Amniotic epithelial cell (primary cell): ENCODE results near the gene PACSIN2.
"Not testable (repeated sequence)": the region's sequence is repeated elsewhere in the genome, so short reads cannot be mapped to it uniquely, and the experiment has no call there.

Experiments
- DNase-seq: peaks from one replicate; pipeline ENCODE4 v3.0.0-alpha.2; 2010; ENCODE audit warnings: low read depth

PACSIN2 gene

DNA sequence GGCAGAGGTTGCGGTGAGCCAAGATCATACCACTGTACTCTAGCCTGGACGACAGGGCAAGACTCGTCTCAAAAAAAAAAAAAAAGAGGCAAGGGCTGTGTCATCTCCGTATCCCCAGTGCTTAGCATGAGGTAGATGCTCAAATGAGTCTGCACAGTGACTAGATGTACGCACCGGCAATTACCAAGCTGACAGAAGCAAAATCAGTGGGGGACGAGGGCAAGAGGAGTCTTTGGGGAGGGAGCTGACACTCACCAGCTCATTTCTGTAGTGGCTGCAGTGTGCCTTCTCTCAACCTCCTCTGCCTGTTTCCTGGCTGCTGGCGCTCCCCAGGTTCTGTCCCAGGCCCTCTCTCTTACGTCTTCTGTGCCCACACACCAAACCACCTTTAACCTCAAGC lies 69.9 kb downstream of the PACSIN2 start:
- DNase-seq, result no peak

DNA sequence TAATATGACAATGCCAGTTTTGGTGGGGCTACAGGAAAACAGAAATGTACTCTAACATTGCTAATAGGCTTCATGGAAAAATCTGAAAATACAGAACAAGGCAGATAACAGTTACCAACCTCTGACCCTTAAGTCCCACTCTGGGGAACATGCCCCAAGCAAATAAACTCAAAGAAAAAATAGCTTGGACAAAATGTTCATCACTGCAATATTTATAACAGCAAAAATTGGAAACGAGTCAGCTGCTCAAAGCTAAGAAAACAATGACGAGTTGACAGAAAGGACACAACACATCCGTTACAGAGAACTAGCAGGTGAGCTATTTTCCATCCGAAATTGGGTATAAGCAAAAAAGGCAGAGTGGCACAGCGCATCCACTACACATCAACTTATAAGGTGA lies 70.5 kb downstream of the PACSIN2 start:
- DNase-seq, result no peak

DNA sequence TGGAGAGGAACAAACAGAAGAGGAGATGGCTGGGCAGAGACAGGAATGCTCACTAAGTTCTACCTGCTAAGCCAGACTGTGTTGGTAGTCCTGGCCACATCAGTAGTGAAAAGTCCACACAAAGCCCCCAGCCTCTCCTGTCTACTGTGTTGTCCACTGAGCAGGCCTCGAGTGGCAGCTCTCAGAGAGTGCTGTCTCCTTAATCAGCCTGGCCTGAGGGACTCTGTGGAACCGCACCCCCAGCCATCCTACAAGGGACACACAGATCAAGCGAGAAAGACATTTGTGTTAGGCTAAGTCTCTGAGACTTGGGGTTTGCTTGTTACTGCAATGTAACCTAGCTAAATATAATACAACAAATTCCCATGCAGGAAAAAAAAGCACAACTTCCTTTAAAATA lies 71.0 kb downstream of the PACSIN2 start:
- no peak for DNase-seq

DNA sequence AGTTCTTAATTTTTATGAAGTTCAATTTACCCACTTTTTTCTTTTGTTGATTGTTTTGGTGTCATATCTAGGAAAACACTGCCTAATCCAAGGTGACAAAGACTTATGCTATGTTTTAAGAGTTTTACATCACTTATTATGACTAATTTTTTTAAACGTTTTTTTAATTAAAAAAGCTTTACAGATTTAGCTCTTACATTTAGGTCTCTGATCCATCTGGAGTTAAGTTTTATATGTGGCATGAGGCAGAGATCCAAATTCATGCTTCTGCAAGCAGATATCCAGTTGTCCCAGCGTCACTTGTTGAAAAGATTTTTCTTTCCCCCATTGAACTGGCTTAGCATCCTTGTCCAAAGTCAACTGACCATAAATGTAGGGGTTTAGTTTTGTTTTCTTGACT lies 72.6 kb downstream of the PACSIN2 start:
- DNase-seq, result no peak

DNA sequence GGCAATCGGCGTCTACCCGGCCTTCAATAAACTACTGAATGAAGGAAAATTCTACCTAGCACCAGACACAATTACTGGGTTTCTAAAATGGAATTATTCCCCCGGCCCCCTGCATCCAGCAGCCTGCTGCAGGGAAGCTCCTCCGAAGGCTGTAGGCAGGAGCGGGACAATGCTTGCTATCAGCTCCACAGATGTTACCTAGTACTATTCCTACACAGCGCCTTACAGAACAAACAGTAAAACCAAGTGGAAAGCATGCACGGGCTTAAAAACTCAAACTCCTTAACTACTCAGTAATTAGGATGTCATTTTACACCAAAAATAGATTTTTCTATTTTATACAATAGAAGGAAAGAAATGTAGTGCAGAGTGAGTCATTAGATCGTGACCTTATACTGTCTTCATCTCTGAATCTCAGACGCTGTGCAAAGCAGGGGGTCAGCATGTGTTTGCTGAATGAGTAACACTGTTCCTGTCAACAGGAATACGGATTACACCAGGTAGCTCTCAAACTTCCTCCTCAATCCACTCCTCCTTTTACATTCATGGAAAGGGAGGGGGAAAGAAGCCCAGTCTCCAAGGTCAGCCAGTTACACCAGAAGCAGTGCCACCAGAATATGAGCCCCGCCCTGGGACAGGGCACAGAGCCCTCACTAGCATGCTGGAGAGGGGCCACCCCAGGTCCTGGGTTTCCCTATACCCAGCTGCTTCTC lies 74.9 kb downstream of the PACSIN2 start:
- DNase-seq, result peak; percentile 93

DNA sequence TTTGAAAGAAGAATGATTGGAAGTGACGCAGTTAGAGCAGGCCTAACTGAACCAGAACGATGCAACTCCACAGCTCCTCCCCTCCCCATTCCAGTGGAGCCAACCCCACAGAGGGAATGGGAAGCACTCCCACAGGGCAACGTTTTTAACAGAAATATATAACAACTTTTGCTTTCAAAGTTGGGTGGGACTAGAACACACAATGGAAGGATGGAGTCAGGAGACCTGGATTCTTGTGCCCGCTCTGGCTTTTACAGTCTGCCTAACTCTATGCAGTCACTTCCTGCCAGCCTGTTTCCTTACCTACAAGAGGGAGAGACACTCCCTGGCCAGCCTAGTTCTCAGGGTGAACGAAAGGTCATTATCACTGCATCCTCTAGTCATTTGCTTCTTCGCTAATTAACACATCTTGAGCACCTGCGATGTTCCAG lies 75.5 kb downstream of the PACSIN2 start:
- DNase-seq, result no peak

DNA sequence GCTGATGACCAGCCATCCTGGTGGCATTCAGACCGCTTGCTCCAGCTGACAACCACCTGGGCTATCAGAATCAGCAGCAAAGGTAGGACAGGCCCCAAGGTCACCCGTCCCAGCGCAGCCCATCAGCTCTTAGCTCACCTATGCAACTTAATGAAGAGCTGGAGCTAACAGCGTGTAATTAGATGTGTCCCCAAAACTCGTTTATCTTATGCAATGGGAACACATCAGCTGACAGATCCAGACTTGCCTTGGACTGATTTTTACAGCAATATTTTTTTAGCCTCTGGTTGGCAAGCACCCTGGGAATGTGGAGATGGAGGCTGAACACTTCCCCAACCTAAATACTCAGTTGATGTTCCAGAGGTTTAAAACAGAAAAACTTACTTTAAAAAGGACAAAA lies 76.0 kb downstream of the PACSIN2 start:
- DNase-seq, result no peak

DNA sequence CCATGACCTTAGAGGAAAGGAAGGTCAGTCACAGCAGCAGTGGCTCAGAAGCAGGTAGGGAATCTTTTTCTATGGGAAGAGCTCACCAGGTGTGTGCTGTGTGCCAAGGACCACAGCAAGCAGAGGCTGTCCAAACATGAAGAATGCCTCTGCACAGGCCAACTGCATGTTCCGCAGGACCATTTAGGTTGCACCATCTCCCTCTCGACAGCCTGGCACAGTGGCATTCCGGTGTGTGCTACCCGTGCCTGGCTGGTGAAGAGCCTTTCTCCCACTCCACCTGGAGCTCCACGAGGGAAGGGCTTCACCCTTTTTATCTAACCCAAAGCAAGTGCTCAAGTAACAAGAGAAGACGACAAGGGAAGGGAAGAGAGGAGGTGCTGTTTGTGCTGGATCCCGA lies 76.5 kb downstream of the PACSIN2 start:
- DNase-seq, result no peak

DNA sequence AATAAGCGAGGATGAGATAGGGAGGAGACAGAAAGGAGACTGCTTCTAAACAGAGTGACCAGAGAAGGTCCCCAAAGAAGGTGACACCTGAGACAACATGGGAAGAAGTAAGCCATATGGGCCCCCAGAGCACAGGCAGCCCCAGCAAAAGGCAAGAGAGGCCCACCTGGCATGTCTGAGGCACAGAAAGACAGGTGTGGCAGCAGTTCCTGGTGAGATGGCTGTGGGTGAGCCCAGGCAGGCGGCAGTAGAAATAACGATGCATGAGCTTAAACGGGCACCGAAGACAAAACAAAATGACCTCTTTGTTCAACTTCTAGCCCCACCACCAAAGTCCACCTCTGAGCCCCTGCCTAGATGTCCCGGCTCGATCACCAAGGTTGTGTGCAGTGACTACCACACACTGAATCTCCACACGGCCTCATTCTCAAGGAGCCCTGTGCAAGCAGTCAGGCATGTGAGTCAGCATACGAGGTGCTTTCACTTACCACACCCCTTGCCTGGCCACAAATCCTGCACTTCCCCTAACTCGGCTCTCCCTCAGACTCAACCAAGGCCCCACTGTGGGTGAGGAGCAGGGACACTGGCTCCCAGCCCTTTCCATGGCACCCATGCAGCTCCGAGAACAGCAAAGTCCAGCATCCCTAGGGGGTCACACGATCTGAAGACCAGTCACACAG lies 77.6 kb downstream of the PACSIN2 start:
- DNase-seq, result peak; percentile 88

DNA sequence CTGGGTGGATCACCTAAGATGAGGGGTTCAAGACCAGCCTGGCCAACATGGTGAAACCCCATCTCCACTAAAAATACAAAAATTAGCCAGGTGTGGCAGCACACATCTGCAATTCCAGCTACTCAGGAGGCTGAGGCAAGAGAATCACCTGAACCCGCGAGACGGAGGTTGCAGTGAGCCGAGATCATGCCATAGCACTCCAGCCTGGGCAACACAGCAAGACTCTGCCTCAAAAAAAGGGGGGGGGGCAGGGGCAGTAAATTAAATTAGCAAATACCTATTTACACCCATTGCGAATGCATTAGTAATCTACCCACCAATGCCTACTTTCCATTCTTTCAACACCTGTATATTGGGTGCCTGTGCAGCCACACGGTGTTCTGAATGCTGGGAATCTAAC lies 78.3 kb downstream of the PACSIN2 start:
- DNase-seq, result not testable (repeated sequence)

DNA sequence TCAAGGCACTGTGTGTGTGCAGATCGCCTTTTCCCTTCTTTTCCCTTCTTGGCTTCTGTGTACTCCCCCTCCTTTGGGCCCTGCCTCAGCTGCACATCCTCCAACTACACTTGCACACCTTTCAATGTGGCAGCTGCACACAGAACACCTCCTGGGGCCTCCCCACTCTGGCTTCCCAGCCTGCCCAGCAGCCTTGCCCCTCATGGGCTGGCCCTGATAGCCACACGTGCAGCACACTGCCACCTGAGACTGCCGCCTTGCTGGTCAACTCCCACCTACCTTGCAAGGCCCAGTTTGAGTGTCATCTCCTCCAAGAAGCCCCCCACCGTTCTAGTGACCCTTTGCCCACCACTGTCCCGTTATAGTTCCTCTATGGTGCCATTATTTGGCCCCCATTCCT lies 80.6 kb downstream of the PACSIN2 start:
- no peak for DNase-seq

DNA sequence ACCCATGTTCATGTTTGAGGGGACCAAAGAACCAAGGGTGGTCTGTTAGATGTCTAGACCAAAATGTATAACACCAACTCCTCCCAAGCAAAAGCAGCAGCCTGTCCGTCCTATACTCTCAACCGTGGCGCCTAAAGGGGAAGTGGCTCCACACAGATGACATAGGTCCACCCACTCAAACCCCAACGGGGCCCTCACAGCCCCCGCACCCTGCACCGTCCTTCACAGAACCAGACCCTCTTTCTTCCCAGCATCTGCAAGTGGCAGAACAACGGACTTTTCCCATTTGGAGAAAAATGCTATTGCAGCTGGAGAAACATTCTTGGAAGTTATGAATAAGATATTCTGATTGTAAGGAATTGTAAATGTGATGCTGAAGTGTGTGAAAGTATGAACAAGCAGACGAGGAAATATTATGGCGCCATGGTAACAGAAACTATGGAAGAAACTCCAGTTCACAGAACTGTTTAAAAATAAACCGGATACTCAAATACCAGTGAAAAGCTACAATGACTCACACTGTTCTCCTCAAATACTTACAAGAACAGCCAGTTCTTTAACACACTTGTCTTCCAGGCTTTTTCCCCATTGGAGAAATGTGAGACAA lies 81.4 kb downstream of the PACSIN2 start:
- peak; percentile 96 for DNase-seq

DNA sequence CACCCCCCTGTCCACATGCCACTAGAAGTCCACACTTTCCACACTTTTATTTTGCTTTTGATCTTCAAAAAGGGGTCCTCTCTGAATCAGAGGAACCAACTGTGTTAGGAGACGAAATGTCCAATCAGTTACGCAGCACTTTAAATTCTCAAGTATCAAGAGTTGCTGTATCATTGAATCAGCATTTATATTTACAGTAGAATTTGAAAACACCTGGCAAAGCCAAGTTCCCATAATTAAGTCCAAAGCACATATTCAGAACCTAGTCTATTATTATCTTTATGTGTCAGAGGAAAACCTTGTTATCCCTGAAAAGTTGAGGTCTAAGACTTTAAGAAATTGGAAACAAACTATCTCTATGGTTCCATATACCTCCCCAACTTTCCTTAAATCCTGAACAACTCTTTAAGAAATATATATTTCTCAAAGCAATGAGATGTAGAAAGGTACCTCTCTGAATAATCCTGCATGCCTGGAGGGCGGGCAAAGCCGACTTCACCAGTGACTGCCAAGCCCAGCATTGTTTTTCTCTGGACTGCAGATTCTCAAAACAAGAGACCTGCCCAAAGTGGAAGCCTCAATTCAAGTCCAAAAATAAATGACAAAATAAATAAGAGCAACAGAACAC lies 82.0 kb downstream of the PACSIN2 start:
- no peak for DNase-seq

DNA sequence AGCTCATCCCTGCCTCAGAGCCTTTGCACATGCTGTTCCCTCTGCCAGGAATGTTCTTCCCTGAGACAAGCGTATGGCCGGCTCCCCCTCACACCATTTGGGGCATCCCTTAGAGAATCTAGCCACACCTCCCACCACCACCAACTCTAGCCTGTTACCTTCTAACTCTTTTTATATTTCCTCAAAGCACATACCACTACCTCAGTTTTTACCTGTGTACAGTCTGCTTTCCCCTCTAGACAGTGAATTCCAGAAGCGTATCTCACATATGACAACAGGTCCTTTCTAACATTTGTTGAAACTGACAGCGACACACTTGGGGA lies 82.8 kb downstream of the PACSIN2 start:
- no peak for DNase-seq

DNA sequence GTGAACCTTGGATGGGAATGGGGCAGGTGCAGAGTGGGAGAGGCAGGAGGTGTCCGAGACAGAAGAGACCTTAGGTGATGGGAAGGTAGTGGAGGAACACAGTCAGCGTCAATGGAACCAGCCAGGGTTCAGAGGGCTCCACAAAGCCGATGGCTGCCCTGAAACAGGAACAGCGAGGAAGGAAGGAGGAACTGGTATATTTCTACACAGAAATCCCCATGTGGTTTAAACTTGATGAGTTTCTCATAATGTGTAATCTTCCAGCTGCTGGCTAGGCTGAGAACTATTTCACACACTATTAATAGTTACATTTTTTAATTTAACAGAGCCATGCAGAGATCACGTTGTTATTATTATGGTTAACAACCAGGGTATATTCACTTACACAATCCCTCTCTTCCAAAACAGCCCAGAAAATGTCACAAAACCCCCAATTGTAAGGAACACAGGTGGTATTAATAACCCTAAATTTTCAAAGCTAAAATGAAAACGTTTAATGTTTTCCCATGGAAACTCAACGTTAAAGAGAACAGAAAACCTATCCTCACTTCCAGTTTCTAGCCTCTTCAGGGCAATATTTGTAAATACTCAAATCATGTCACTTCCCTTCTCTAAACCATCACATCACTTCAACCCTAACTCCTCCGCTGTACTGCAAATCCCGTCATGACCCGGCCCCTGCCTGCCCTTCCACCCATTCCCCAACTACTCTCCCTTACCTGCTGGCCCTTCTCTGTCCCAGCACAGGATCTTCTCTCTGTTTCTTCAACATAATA lies 83.3 kb downstream of the PACSIN2 start:
- DNase-seq, result no peak

DNA sequence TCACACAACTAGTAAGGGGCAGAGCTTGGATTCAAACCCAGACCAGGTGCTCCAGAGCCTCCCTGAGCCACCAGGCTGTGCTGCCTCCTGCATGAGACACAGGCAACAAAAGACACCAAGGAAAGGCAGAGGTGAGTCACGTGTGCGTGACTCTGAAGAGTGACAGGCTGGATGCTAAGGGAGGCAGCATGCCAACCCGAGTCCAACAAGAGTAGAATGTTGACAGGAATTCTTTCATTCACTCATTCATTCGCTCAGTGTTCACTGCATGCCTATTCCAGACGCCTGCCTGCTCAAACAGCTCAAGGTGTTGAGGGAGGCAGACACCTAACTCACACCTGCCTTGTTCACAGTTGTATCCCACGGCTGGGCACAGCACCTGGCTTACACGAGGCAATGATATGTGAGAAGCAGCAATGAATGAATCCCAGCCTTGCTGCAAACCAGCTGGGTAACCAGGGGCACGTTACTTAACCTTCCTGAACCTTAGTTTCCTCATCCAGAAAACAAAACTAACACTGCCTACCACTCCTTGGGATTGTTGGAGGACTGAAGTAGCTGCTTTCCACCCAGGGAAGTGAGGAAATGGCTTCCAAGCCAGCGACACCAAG lies 84.0 kb downstream of the PACSIN2 start:
- DNase-seq, result no peak

DNA sequence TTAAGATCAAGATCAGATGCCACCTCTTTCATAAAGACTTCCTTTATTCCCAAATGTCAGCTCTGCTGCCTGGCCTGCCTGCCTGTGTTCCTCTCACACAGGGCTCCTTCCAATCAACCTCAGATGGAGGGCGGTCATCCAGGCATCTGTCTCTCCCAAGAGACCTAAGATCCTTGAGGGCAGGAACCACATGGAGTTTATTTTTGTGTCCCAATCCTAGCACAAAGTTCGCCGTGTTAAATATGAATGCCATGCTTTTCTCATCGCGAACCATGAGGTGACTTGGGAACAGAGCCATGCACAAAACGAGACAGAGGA lies 85.2 kb downstream of the PACSIN2 start:
- no peak for DNase-seq

DNA sequence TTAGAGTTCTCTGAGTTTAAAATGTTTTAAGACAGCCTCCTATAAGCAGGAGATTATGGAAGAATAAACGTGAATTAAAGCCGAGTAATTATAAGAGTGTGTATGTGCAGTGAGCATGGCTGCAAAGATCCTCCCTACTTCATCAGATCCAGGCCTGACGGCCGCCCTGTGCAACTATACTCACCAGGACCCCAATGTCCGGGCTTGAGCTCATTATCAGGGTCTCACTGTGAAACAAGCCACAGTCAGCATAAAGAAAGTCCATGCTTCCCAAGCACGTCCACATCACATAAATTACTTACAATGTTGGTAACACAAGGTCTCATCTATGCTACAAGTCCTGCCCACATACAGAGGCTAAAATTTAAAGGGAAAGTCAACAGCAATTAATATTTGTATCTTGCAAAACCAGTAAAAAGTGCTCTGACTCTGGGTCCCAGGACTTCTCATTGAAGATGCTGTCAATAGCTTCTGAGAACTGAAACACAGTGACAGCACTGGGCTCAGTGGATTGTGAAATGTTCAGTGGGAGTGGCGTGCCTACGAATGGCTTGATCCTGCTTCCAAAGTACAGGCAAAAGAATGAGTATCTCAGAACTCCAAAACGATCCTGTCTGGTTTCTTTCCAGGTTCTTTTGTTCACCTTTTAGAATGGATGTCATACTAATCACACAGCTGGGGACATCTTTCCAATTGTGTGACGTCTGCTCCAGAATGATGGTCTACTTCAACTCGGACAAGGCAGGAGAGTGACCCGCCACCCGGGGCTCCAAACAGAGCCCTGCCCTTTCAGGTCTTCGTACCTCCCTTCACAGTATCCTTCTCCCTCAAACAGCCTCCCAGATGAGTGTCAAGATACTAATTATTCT lies 85.7 kb downstream of the PACSIN2 start:
- DNase-seq, result peak; percentile 67

DNA sequence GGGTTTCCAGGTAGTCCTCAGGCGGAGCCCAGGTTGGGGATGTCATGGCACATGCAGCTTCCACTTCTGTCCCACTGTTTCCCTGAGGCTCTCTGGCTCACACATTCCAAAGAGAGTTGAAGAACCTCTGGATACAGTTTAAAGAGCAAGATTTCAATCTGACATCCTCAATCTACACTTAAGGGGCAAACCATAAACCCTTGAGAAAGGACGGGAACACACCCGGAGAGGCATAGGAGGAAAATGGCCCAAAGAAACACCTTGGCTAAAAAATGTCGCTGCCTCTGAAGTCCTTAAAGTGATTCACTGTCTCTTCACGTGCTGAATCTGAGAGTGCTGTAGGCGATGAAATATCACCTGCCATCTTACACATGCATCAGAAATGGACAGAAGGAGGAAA lies 87.0 kb downstream of the PACSIN2 start:
- no peak for DNase-seq

DNA sequence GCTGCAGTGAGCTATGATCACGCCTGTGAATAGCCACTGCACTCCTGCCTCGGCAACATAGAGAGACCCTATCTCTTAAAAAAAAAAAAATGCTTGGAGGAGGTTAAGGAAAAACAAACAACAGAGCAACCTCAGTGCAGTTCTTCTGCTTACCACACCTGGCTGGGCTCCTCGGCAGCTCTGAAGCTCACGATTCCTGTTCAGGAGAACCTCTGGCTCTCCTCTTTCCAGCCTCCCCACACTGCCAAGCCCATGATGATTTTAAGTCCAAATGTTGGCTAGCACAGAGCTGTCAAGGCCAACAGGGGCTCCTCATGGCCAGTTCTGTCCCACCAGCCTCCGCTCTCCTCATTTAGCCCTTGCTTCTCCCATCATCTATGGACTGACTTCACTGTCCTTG lies 88.2 kb downstream of the PACSIN2 start:
- no peak for DNase-seq

DNA sequence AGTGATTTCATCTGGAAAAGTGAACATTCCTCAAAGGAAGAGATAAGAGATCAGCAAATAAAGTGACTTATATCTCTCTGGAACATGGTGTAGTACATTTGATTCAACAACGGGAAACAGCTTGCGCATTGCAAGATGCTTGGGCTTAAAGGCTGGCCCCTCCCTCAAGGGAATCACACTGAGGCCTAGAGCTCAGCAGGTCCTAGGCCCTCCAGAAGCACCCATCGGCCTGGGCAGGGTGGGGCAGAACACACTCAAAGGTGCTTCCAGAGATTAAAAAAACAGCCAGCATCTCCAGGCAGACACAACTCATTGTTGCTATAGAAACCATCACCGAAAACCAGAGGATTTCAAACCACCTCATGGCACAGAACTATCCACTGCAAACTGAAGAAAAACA lies 88.8 kb downstream of the PACSIN2 start:
- DNase-seq, result peak; percentile 85
